ENCODE measurements around the gene REXO4. TPM values are rescaled to one million over a fixed set of nuclear protein-coding genes. Genes with fewer than 3 reads are reported as not detected.

REXO4 gene
- polyA plus RNA-seq, 1 donor: 23.6 TPM

DNA sequence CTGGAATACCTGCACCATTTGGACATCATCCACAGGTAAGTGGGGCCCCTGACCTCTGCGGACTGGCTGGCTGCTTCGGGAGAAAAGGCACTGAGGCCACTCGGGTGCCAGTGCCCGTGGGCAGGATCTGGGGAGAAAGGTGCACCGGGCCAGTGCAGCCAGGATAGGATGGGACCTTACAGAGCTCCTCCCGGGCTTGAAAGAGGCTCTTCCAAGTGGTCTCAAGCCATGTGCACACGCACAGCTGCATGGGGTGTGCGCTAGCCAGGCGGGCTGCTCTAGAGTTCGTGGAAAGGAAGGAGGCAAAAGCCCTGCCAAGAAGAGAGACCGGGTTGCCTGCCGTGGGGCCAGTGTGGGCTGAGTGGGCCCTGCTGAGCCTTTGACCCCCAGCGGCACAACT lies 28.2 kb downstream of the REXO4 start:
- no peak overlapping the region for H3K4me3 ChIP-seq (ENCODE audit: low read length)
- WGBS (ENCODE audit: insufficient coverage, low lambda C conversion rate): no CpG with 5 or more reads among the region's 13 CpGs
- H3K4me1 ChIP-seq (ENCODE audit: control insufficient read depth, insufficient read depth, low read length): peaks cover 10% of the 10 kb centered on the region
- no peak overlapping the region for H3K27ac ChIP-seq (ENCODE audit: low read length)
- no peaks in the 10 kb centered on the region for H3K9me3 ChIP-seq (ENCODE audit: control insufficient read depth, low read depth, low read length)
- DNase-seq: no peak
- H3K27me3 ChIP-seq (ENCODE audit: control insufficient read depth, insufficient read depth, low read length): no peaks in the 10 kb centered on the region
- no peaks in the 10 kb centered on the region for H3K36me3 ChIP-seq (ENCODE audit: control insufficient read depth, insufficient read depth, low read length)

DNA sequence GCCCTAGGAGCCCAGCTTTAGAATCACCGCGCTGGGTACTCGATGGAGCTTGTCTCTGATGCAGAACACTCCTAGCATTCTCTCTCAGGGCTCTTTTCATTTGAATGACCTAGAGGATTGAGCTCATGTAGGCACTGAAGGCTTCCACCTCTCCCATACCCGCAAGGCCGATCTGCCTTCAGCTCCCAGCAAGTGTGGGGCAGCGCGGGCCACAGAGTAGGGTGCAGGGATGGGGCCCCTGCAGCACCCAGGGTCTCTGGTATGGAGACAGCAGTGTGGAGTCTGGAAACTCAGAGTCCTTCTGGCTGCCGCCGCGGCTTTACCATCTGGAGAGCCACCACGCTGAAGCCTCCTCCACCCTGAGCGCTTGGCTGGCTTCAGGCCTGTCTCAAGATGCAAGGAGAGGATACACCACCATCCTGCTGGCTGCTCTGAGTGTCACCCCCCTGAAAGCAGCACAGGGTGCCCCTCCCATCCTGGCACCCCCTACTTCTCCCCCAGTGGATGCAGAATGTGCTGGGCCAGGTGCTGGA lies 28.7 kb downstream of the REXO4 start:
- DNase-seq: no peak
- H3K27ac ChIP-seq (ENCODE audit: low read length): no peak overlapping the region
- H3K4me1 ChIP-seq (ENCODE audit: control insufficient read depth, insufficient read depth, low read length): peaks cover 6% of the 10 kb centered on the region
- H3K27me3 ChIP-seq (ENCODE audit: control insufficient read depth, insufficient read depth, low read length): no peaks in the 10 kb centered on the region
- WGBS (ENCODE audit: insufficient coverage, low lambda C conversion rate): no CpG with 5 or more reads among the region's 12 CpGs
- no peaks in the 10 kb centered on the region for H3K36me3 ChIP-seq (ENCODE audit: control insufficient read depth, insufficient read depth, low read length)
- H3K9me3 ChIP-seq (ENCODE audit: control insufficient read depth, low read depth, low read length): no peaks in the 10 kb centered on the region
- no peak overlapping the region for H3K4me3 ChIP-seq (ENCODE audit: low read length)

DNA sequence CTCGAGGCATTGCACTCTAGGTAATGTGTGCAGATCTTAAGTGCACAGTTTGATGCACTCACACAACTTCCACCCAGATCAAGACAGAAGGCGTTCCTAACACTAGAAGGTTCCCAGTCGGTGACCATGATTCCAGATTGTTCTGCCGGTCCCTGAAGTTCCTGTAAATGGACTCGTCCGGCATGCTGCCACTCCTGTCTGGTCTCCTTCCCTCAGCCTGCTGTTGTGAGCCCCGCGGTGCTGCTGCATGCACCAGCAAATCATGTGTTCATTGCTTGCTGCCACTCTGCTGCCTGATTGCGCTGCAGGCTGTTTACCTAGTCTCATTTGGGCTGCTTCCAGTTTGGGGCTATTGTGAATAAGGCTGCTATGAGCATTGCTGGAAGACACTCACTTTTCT lies 30.1 kb downstream of the REXO4 start:
- peaks cover 2% of the 10 kb centered on the region for H3K4me1 ChIP-seq (ENCODE audit: control insufficient read depth, insufficient read depth, low read length)
- H3K4me3 ChIP-seq (ENCODE audit: low read length): no peak overlapping the region
- no peaks in the 10 kb centered on the region for H3K27me3 ChIP-seq (ENCODE audit: control insufficient read depth, insufficient read depth, low read length)
- WGBS (ENCODE audit: insufficient coverage, low lambda C conversion rate): no CpG with 5 or more reads among the region's 9 CpGs
- no peaks in the 10 kb centered on the region for H3K36me3 ChIP-seq (ENCODE audit: control insufficient read depth, insufficient read depth, low read length)
- no peak overlapping the region for H3K27ac ChIP-seq (ENCODE audit: low read length)
- peaks cover 9% of the 10 kb centered on the region for H3K9me3 ChIP-seq (ENCODE audit: control insufficient read depth, low read depth, low read length)
- DNase-seq: no peak

DNA sequence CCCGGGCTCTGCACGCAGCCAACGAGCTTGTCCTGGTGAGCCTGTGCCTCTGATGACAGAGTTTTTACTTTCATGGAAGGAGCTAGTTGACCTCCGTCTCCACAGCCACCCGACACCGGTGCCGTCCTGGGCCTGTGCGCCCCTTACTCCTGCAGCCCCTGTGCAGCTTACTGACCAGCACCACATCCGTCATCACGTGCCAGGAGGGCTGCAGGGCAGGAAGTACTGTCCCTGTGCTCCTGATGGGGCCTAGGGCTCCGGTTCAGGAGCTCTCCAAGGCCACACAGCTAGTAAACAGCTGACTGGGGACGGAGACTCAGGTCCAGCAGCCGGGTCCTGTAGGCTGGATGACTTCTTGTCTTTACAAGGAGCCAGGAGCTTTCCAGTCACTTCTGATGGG lies 31.5 kb downstream of the REXO4 start:
- no peak overlapping the region for H3K27ac ChIP-seq (ENCODE audit: low read length)
- no peak for DNase-seq
- H3K9me3 ChIP-seq (ENCODE audit: control insufficient read depth, low read depth, low read length): peaks cover 13% of the 10 kb centered on the region
- no peaks in the 10 kb centered on the region for H3K4me1 ChIP-seq (ENCODE audit: control insufficient read depth, insufficient read depth, low read length)
- no CpG with 5 or more reads among the region's 13 CpGs for WGBS (ENCODE audit: insufficient coverage, low lambda C conversion rate)
- no peak overlapping the region for H3K4me3 ChIP-seq (ENCODE audit: low read length)
- H3K36me3 ChIP-seq (ENCODE audit: control insufficient read depth, insufficient read depth, low read length): no peaks in the 10 kb centered on the region
- no peaks in the 10 kb centered on the region for H3K27me3 ChIP-seq (ENCODE audit: control insufficient read depth, insufficient read depth, low read length)

DNA sequence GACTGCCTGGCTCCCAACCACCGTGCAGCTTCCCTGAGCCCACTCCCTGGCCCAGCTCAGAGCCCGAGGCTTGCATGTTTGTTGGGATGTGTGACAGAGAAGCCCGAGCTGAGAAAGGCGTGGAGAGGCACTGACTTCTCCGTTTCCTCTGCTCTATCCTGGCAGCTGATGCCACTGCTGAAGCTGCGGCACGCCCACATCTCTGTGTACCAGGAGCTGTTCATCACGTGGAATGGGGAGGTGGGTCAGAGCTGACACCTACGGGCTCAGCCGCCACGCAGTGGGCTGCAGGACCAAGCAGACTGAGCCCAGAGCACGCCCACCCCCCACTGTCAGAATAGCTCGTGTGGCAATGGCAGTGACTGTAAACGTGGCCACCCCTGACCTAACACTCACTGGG lies 32.4 kb downstream of the REXO4 start:
- peaks cover 13% of the 10 kb centered on the region for H3K9me3 ChIP-seq (ENCODE audit: control insufficient read depth, low read depth, low read length)
- no CpG with 5 or more reads among the region's 14 CpGs for WGBS (ENCODE audit: insufficient coverage, low lambda C conversion rate)
- no peak overlapping the region for H3K27ac ChIP-seq (ENCODE audit: low read length)
- no peak for DNase-seq
- H3K36me3 ChIP-seq (ENCODE audit: control insufficient read depth, insufficient read depth, low read length): no peaks in the 10 kb centered on the region
- H3K27me3 ChIP-seq (ENCODE audit: control insufficient read depth, insufficient read depth, low read length): no peaks in the 10 kb centered on the region
- no peaks in the 10 kb centered on the region for H3K4me1 ChIP-seq (ENCODE audit: control insufficient read depth, insufficient read depth, low read length)
- H3K4me3 ChIP-seq (ENCODE audit: low read length): no peak overlapping the region

DNA sequence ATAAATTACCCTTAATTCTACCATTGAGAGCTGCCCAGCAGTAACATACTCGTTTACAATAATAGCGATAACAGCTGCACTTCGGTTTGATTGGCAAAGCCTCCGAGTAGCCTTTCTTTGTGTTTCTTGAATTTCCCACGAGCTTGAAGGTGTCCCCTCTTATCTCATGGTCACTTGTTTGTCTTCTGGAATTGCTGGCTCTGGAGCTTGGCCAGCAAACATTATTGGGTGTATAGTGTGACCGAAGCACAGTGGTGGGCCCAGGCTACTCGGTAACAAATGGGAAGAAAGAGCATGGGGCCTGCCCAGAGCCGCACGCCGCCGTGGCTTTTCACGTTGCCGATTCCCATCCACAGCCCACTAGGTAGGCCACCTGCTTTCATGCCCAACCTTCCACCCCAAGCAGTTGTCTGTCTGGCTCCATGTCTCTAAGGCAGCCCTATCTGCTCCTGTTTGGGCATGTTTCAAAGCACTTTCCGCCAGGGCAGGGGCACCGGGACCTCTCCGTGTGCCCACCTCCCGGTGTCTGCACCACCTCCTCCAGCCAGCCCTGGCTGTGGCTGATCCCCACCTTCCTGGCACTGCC lies 33.0 kb downstream of the REXO4 start:
- H3K27ac ChIP-seq (ENCODE audit: low read length): no peak overlapping the region
- DNase-seq: no peak
- H3K4me1 ChIP-seq (ENCODE audit: control insufficient read depth, insufficient read depth, low read length): no peaks in the 10 kb centered on the region
- no peaks in the 10 kb centered on the region for H3K27me3 ChIP-seq (ENCODE audit: control insufficient read depth, insufficient read depth, low read length)
- H3K9me3 ChIP-seq (ENCODE audit: control insufficient read depth, low read depth, low read length): peaks cover 13% of the 10 kb centered on the region
- H3K36me3 ChIP-seq (ENCODE audit: control insufficient read depth, insufficient read depth, low read length): no peaks in the 10 kb centered on the region
- no peak overlapping the region for H3K4me3 ChIP-seq (ENCODE audit: low read length)
- WGBS (ENCODE audit: insufficient coverage, low lambda C conversion rate): no CpG with 5 or more reads among the region's 17 CpGs

DNA sequence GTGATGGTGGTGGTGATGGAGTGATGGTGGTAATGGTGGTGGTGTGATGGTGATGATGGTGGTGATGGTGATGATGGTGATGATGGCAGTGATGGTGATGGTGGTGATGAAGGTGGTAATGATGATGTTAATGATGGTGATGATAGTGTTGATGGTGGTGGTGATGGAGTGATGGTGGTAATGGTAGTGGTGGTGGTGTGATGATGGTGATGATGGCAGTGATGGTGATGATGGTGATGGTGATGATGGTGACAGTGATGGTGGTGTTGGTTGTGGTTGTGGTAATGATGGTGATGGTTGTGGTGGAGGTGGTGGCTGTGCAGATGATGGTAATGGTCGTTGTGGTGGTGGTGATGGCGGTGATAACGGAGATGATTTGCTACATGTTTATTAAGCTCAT lies 34.4 kb downstream of the REXO4 start:
- H3K36me3 ChIP-seq (ENCODE audit: control insufficient read depth, insufficient read depth, low read length): no peaks in the 10 kb centered on the region
- H3K27ac ChIP-seq (ENCODE audit: low read length): no peak overlapping the region
- H3K4me3 ChIP-seq (ENCODE audit: low read length): no peak overlapping the region
- no peaks in the 10 kb centered on the region for H3K4me1 ChIP-seq (ENCODE audit: control insufficient read depth, insufficient read depth, low read length)
- WGBS (ENCODE audit: insufficient coverage, low lambda C conversion rate): no CpG with 5 or more reads among the region's 3 CpGs
- no peaks in the 10 kb centered on the region for H3K27me3 ChIP-seq (ENCODE audit: control insufficient read depth, insufficient read depth, low read length)
- no peak for DNase-seq
- H3K9me3 ChIP-seq (ENCODE audit: control insufficient read depth, low read depth, low read length): peaks cover 13% of the 10 kb centered on the region

DNA sequence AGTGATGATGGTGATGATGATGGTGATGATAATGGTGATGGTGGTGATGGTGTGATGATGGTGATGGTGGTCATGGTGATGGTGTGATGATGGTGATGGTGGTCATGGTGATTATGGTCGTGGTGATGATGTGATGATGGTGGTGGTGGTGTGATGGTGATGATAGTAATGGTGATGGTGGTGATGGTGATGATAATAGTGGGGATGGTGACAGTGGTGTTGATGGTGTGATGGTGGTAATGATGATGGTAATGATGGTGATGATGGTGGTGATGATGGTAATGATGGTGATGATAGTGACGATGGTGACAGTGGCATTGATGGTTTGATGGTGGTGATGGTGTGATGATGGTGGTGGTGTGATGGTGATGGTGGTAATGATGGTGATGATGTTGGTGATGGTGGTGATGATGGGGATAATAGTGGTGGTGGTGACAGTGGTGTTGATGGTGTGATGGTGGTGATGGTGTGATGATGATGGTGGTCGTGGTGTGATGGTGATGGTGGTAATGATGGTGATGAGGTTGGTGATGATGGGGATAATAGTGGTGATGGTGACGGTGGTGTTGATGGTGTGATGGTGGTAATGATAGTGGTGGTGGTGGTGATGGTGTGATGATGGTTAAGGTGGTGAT lies 35.2 kb downstream of the REXO4 start:
- Histone ChIP-seq H3K27me3 (ENCODE audit: control insufficient read depth, insufficient read depth, low read length) (no peaks in the 10 kb centered on the region), H3K36me3 (ENCODE audit: control insufficient read depth, insufficient read depth, low read length) (no peaks in the 10 kb centered on the region), H3K4me3 (ENCODE audit: low read length) (no peak overlapping the region), H3K9me3 (ENCODE audit: control insufficient read depth, low read depth, low read length) (peaks cover 16% of the 10 kb centered on the region), H3K27ac (ENCODE audit: low read length) (no peak overlapping the region), H3K4me1 (ENCODE audit: control insufficient read depth, insufficient read depth, low read length) (no peaks in the 10 kb centered on the region)
- DNase-seq: no peak
- 92% methylated on average over 2 of the region's 4 CpGs for WGBS (ENCODE audit: insufficient coverage, low lambda C conversion rate)

DNA sequence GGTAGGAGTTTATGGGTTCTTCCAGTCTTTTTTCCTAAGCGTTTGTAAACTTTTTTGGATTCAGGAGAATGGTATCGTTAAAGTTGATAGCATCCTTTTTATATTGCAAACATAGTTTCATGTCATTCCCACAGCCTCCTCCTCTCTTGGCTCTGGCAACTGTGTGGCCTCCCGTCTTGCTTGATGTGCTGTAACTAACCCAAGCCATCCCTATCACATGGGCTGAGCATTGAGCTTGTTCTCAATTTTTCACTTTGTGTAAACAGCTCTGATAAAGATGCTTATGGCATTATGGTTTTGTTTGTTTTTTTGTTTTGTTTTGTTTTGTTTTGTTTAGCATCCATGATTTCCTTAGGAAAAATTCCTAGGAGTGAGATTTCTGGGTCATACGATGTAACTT lies 37.1 kb downstream of the REXO4 start:
- DNase-seq: no peak

DNA sequence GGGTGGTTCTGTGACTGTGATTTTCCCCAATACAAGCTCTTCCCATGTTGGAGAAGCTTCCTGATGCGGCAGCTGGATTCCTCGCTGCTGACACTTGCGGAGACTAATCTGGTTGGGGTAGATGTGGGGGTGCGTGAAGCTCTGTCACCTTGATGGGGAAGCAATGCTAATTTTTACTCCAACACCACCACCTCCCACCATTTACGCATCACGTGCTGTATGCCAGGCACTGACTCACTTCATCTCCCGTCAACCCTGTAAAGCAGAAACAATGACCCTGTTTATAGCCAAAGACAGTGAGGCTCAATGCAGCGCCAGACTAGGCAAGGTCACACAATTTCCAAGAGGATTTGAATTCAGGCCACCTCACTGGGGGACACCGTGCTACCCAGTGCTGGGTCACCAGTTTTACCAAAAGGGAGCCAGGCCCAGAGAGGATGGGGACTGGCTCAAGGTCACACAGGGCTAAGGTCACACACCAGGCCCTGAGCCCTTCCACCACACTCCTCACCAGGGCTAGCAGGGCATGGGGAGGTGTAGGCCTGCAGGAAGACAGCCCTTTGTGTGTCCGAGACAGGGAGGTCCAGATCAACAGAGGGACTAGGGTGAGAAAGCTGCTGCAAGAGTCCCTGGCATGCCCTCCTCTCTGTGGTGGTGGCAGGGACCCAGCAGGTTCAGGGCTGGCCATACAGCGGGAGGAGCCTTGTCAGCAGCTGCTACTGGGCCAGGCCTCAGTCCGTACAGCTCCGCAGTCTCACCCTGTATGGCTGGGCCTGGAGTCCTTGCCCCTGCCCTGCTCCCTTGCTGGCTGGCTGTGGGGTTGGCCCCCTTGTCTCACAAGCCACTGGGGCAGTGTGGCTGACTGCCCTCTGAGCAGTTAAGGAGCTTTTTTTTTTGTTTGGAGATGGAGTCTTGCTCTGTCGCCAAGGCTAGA lies 38.4 kb downstream of the REXO4 start:
- H3K4me1 ChIP-seq (ENCODE audit: control insufficient read depth, insufficient read depth, low read length): peaks cover 3% of the 10 kb centered on the region
- H3K4me3 ChIP-seq (ENCODE audit: low read length): no peak overlapping the region
- no CpG with 5 or more reads among the region's 14 CpGs for WGBS (ENCODE audit: insufficient coverage, low lambda C conversion rate)
- H3K27ac ChIP-seq (ENCODE audit: low read length): no peak overlapping the region
- no peaks in the 10 kb centered on the region for H3K27me3 ChIP-seq (ENCODE audit: control insufficient read depth, insufficient read depth, low read length)
- no peak for DNase-seq
- no peaks in the 10 kb centered on the region for H3K36me3 ChIP-seq (ENCODE audit: control insufficient read depth, insufficient read depth, low read length)
- peaks cover 16% of the 10 kb centered on the region for H3K9me3 ChIP-seq (ENCODE audit: control insufficient read depth, low read depth, low read length)

More for the DNA sequence above, 37.1 kb downstream of the REXO4 start:
- peaks cover 16% of the 10 kb centered on the region for H3K9me3 ChIP-seq (ENCODE audit: control insufficient read depth, low read depth, low read length)
- H3K27ac ChIP-seq (ENCODE audit: low read length): no peak overlapping the region
- H3K27me3 ChIP-seq (ENCODE audit: control insufficient read depth, insufficient read depth, low read length): no peaks in the 10 kb centered on the region
- 80% methylated on average over 1 of the region's 4 CpGs for WGBS (ENCODE audit: insufficient coverage, low lambda C conversion rate)
- H3K4me3 ChIP-seq (ENCODE audit: low read length): no peak overlapping the region
- H3K4me1 ChIP-seq (ENCODE audit: control insufficient read depth, insufficient read depth, low read length): peaks cover 3% of the 10 kb centered on the region
- H3K36me3 ChIP-seq (ENCODE audit: control insufficient read depth, insufficient read depth, low read length): no peaks in the 10 kb centered on the region
